Measurements from ENCODE around the gene PHF24.

DNA sequence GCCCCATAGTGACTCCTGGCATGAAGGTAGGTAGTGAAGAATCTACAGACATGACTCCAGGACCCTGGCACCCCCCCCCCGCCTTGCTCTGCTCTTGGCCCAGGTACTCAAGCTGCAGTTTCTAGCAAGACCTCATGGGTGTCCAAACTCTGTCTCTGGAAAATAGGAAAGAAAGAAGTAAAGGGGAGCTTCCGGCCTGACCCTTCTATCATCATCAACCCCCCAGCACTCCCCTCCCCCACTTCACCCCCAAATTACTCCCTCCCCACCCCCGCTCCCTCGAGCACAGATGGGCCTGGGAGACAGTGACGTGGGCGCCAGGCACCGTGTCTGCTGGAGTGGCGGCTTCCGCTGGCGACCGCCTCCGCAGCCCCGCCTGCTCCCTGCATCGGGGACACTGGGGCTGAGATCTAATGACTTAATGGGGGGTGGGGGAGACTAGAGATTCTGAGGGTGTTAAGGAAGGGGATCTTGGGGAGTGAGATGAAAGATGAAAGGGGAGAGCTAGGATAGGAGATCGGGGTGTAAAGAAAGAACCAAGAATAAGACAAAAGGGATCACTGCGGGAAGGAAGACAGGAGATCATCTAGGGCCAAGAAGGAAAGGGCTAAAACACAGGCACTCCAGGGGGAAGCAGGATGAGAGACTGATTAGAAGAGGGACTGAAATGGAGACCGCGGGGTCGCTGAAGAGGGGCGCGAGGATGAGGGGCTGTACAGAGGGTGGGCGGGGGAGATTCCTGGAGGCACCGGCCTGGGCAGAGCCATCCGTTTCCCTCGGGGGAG lies 30.3 kb downstream of the PHF24 start:
- TF ChIP-seq, protein P1, sequence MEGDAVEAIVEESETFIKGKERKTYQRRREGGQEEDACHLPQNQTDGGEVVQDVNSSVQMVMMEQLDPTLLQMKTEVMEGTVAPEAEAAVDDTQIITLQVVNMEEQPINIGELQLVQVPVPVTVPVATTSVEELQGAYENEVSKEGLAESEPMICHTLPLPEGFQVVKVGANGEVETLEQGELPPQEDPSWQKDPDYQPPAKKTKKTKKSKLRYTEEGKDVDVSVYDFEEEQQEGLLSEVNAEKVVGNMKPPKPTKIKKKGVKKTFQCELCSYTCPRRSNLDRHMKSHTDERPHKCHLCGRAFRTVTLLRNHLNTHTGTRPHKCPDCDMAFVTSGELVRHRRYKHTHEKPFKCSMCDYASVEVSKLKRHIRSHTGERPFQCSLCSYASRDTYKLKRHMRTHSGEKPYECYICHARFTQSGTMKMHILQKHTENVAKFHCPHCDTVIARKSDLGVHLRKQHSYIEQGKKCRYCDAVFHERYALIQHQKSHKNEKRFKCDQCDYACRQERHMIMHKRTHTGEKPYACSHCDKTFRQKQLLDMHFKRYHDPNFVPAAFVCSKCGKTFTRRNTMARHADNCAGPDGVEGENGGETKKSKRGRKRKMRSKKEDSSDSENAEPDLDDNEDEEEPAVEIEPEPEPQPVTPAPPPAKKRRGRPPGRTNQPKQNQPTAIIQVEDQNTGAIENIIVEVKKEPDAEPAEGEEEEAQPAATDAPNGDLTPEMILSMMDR (IDR thresholded peaks at IDR 0.05): no peak
- TF ChIP-seq POLR2AphosphoS5 (IDR thresholded peaks at IDR 0.05): no peak
